Non-pigmented ciliary epithelial cell (primary cell): ENCODE results near the gene FMN1.

Experiments used
- DNase-seq: peaks from one replicate; pipeline ENCODE4 v3.0.0-alpha.2; 2010; ENCODE audit warnings: low read depth

Gene FMN1

GRCh38 chr15:32928876-32929275 lies 265.6 kb downstream of the FMN1 start:
- no peak for DNase-seq

- no peak for DNase-seq
Measured at GRCh38 chr15:32927124-32927523, 267.4 kb downstream of the FMN1 start.

- DNase-seq: no peak
Measured at GRCh38 chr15:32923176-32923575, 271.3 kb downstream of the FMN1 start.

- DNase-seq: no peak
Measured at GRCh38 chr15:32922541-32922940, 272.0 kb downstream of the FMN1 start.

GRCh38 chr15:32919749-32920414 lies 274.6 kb downstream of the FMN1 start:
- DNase-seq: peak; percentile 66

GRCh38 chr15:32918547-32918946 lies 276.0 kb downstream of the FMN1 start:
- no peak for DNase-seq

GRCh38 chr15:32910839-32911238 lies 283.7 kb downstream of the FMN1 start:
- DNase-seq: no peak

- DNase-seq: peak; percentile 14
Measured at GRCh38 chr15:32909431-32909830, 285.1 kb downstream of the FMN1 start.

- no peak for DNase-seq
Measured at GRCh38 chr15:32908872-32909271, 285.6 kb downstream of the FMN1 start.

- DNase-seq: peak; percentile 24
Measured at GRCh38 chr15:32908135-32908801, 286.2 kb downstream of the FMN1 start.

- no peak for DNase-seq
Measured at GRCh38 chr15:32905481-32905880, 289.0 kb downstream of the FMN1 start.

GRCh38 chr15:32904448-32904847 lies 290.1 kb downstream of the FMN1 start:
- no peak for DNase-seq

GRCh38 chr15:32903591-32904290 lies 290.8 kb downstream of the FMN1 start:
- DNase-seq: no peak

GRCh38 chr15:32901995-32902394 lies 292.5 kb downstream of the FMN1 start:
- no peak for DNase-seq

GRCh38 chr15:32901192-32901591 lies 293.3 kb downstream of the FMN1 start:
- DNase-seq: no peak

- no peak for DNase-seq
Measured at GRCh38 chr15:32899126-32899596, 295.4 kb downstream of the FMN1 start.

- no peak for DNase-seq
Measured at GRCh38 chr15:32898414-32898813, 296.1 kb downstream of the FMN1 start.

- no peak for DNase-seq
Measured at GRCh38 chr15:32893421-32893820, 301.1 kb downstream of the FMN1 start.

GRCh38 chr15:32889214-32889613 lies 305.3 kb downstream of the FMN1 start:
- no peak for DNase-seq

GRCh38 chr15:32888221-32888761 lies 306.2 kb downstream of the FMN1 start:
- DNase-seq: no peak

- no peak for DNase-seq
Measured at GRCh38 chr15:32887090-32887489, 307.4 kb downstream of the FMN1 start.

- DNase-seq: no peak
Measured at GRCh38 chr15:32886459-32886858, 308.1 kb downstream of the FMN1 start.

GRCh38 chr15:32885713-32886112 lies 308.8 kb downstream of the FMN1 start:
- DNase-seq: no peak
